HepG2 (cell line): ENCODE measurements around the gene LSM3. TPM values are rescaled to one million over a fixed set of nuclear protein-coding genes. Genes with fewer than 3 reads are reported as not detected.

Source experiments
- ATAC-seq: fragments of 200-7000 bp; cut with Tn5 transposase; 3 replicates; pipeline ENCODE4 v1.9.1; 2020; ENCODE audit warnings: mild to moderate bottlenecking, moderate library complexity
- BruUV-seq: library from RNA; stranded (reverse); fragments of 400-500 nt; replicated peaks from 2 replicates; lab custom pipeline; 2021; lab: Mats Ljungman, UMichigan
- CTCF ChIA-PET: fragments of 300-600 bp; formaldehyde crosslinking; extraction: SDS; loops from one replicate; lab custom pipeline; 2021; ENCODE audit warnings: low total read pairs, inconsistent platforms, low intra/inter-chr PET ratio; lab: Yijun Ruan, JAX
- POLR2A ChIA-PET: fragments of 350-600 bp; sonication (Branson Sonifier 250); formaldehyde crosslinking; loops from one replicate; lab custom pipeline; 2020; ENCODE audit warnings: antibody characterized with exemption, inconsistent platforms; lab: Yijun Ruan, JAX
- DNase-seq: peaks from one replicate; pipeline ENCODE4 v3.0.0-alpha.2; 2015; ENCODE audit warnings: low spot score
- FAIRE-seq: peaks from 3 replicates; lab custom pipeline; 2011; peaks lifted over from hg19 to GRCh38; lab: Jason Lieb, UNC
- H2AFZ ChIP-seq: one replicate; pipeline ENCODE4 v1.6.1; 2011; ENCODE audit warnings: low read length, inconsistent platforms
- H3K27ac ChIP-seq: fragments of 300-600 bp; 3 replicates; pipeline ENCODE4 v1.8.0; 2011; ENCODE audit warnings: mixed run types, mild to moderate bottlenecking, mixed read lengths, low read length, inconsistent platforms; ENCODE audit not compliant: insufficient read depth; ENCODE audit errors: extremely low read length
- H3K27me3 ChIP-seq, 2 experiments: fragments of 200-600 bp in 1 of 2; 2 replicates in 1 of 2; 3 replicates in 1 of 2; pipeline versions ENCODE4 v1.6.0 to v1.8.0; 2011; ENCODE audit warnings: low read length in 2 of 2, mild to moderate bottlenecking in 2 of 2, moderate library complexity in 2 of 2, inconsistent platforms in 1 of 2; ENCODE audit not compliant: insufficient read depth in 2 of 2, control insufficient read depth in 1 of 2
- H3K36me3 ChIP-seq, 2 experiments: fragments of 200-600 bp in 1 of 2; replicated peaks in 1 of 2; 2 replicates in 1 of 2; 3 replicates in 1 of 2; pipeline versions ENCODE4 v1.5.1 to v1.8.0; 2011; ENCODE audit warnings: low read length in 2 of 2, inconsistent platforms in 1 of 2; ENCODE audit not compliant: insufficient read depth in 2 of 2, control insufficient read depth in 1 of 2
- H3K4me1 ChIP-seq: 2 replicates; pipeline ENCODE4 v1.5.1; 2012; ENCODE audit warnings: low read length, inconsistent platforms; ENCODE audit not compliant: insufficient read depth
- H3K4me2 ChIP-seq: 2 replicates; pipeline ENCODE4 v1.6.0; 2011; ENCODE audit warnings: low read depth, low read length, inconsistent platforms
- H3K4me3 ChIP-seq, 3 experiments: fragments of 200-600 bp in 1 of 3; sonication (generic), shearing (Covaris generic) in 1 of 3; replicated peaks in 1 of 3; 2 replicates each; pipeline ENCODE4 v1.5.1; 2011 to 2016; ENCODE audit warnings: low read length in 3 of 3, inconsistent platforms in 2 of 3, low read depth in 2 of 3, mild to moderate bottlenecking in 2 of 3, control low read depth in 1 of 3, mixed read lengths in 1 of 3; ENCODE audit not compliant: insufficient read depth in 1 of 3
- H3K79me2 ChIP-seq: one replicate; pipeline ENCODE4 v1.6.1; 2011; ENCODE audit warnings: low read length, inconsistent platforms; ENCODE audit not compliant: insufficient read depth
- H3K9ac ChIP-seq: 2 replicates; pipeline ENCODE4 v1.6.0; 2011; ENCODE audit warnings: mild to moderate bottlenecking, low read depth, low read length, inconsistent platforms; ENCODE audit not compliant: insufficient read depth
- H3K9me3 ChIP-seq: 2 replicates; pipeline ENCODE4 v1.5.1; 2012; ENCODE audit warnings: mild to moderate bottlenecking, low read length
- H4K20me1 ChIP-seq: 2 replicates; pipeline ENCODE4 v1.6.0; 2011; ENCODE audit warnings: inconsistent platforms, mild to moderate bottlenecking, low read length, moderate library complexity; ENCODE audit not compliant: insufficient read depth
- ATAD3A ChIP-seq: sonication (generic); formaldehyde crosslinking; IDR thresholded peaks from 2 replicates; pipeline ENCODE4 v1.4.0; 2020; ENCODE audit warnings: missing genetic modification reagents
- BATF2 ChIP-seq: sonication (generic); formaldehyde crosslinking; IDR thresholded peaks from 2 replicates; pipeline ENCODE4 v1.8.0; 2022; ENCODE audit warnings: mild to moderate bottlenecking, missing genetic modification reagents, moderate library complexity
- FOXK2 ChIP-seq: fragments of 450-650 bp; IDR thresholded peaks from 2 replicates; pipeline ENCODE4 v1.6.1; 2016
- MIXL1 ChIP-seq: IDR thresholded peaks from 2 replicates; pipeline ENCODE4 v1.6.1; 2016
- NBN ChIP-seq: fragments of 450-650 bp; conservative IDR thresholded peaks from 2 replicates; pipeline ENCODE4 v1.6.1; 2017
- RBAK ChIP-seq: sonication (generic); formaldehyde crosslinking; IDR thresholded peaks from 2 replicates; pipeline ENCODE4 v1.5.1; 2020; ENCODE audit warnings: mild to moderate bottlenecking, missing genetic modification reagents
- SCMH1 ChIP-seq: sonication (generic); formaldehyde crosslinking; IDR thresholded peaks from 2 replicates; pipeline ENCODE4 v1.9.0; 2021; ENCODE audit warnings: missing genetic modification reagents, mild to moderate bottlenecking, borderline replicate concordance
- SYNCRIP ChIP-seq: fragments of 200-400 bp; formaldehyde crosslinking; IDR thresholded peaks from 2 replicates; pipeline ENCODE4 v1.6.1; 2018; ENCODE audit warnings: mild to moderate bottlenecking, low read depth, low read length; ENCODE audit not compliant: insufficient read depth
- TAF15 ChIP-seq: fragments of 200-400 bp; formaldehyde crosslinking; IDR thresholded peaks from one replicate; pipeline ENCODE4 v1.6.1; 2018; ENCODE audit warnings: mild to moderate bottlenecking, low read depth, low read length; ENCODE audit not compliant: poor library complexity, severe bottlenecking
- TCF7L2 ChIP-seq: IDR thresholded peaks from 2 replicates; pipeline ENCODE4 v1.6.1; 2011; ENCODE audit warnings: mild to moderate bottlenecking, low read depth, low read length, moderate library complexity
- YEATS2 ChIP-seq: sonication (generic); formaldehyde crosslinking; IDR thresholded peaks from 2 replicates; pipeline ENCODE4 v1.4.0; 2020; ENCODE audit warnings: missing genetic modification reagents, borderline replicate concordance
- ZMYM4 ChIP-seq: sonication (generic); formaldehyde crosslinking; IDR thresholded peaks from 2 replicates; pipeline ENCODE4 v1.8.1; 2023; ENCODE audit warnings: mild to moderate bottlenecking, missing genetic modification reagents
- ZNF343 ChIP-seq: sonication (generic); formaldehyde crosslinking; IDR thresholded peaks from 2 replicates; pipeline ENCODE4 v1.4.0; 2020; ENCODE audit warnings: mild to moderate bottlenecking, missing genetic modification reagents
- ZNF446 ChIP-seq: sonication (generic); formaldehyde crosslinking; IDR thresholded peaks from 2 replicates; pipeline ENCODE4 v1.5.0; 2020; ENCODE audit warnings: mild to moderate bottlenecking, missing genetic modification reagents
- ZNF704 ChIP-seq: sonication (generic); formaldehyde crosslinking; IDR thresholded peaks from 2 replicates; pipeline ENCODE4 v1.8.1; 2023; ENCODE audit warnings: mild to moderate bottlenecking, inconsistent platforms, moderate library complexity, missing genetic modification reagents, borderline replicate concordance
- ZNF724P ChIP-seq: sonication (generic); formaldehyde crosslinking; IDR thresholded peaks from 2 replicates; pipeline ENCODE4 v1.8.0; 2022; ENCODE audit warnings: missing genetic modification reagents, borderline replicate concordance
- in situ Hi-C: cut with HindIII; loops from 2 replicates; pipeline ENCODE4 v1.10.0; 2017; ENCODE audit warnings: low pct_unique_long_range_greater_than_20kb; ENCODE audit not compliant: extremely low pct_ligation_motif_present
- intact Hi-C: fragments of 100-400 bp; cut with micrococcal nuclease; formaldehyde crosslinking; loops from one replicate; pipeline ENCODE4 v1.10.0; 2022; ENCODE audit not compliant: unreplicated experiment
- polyA plus RNA-seq, 8 experiments: library from polyadenylated mRNA; depleted of rRNA in 3 of 8; stranded (reverse) in 7 of 8; unstranded in 1 of 8; fragments of >200 nt; fragmentation: Illumina TruSeq in 4 of 8; extraction: Trizol in 4 of 8; gene quantifications; 2 replicates each; pipeline versions ENCODE4 v1.2.1 to v1.2.3, GENCODE V29; 2011 to 2016; ENCODE audit warnings: low read depth in 4 of 8, missing spikeins in 1 of 8, mixed read lengths in 1 of 8; ENCODE audit not compliant: insufficient read depth in 1 of 8
- total RNA-seq, 5 experiments: library from RNA; depleted of rRNA; stranded (reverse); fragments of >200 nt; fragmentation: Illumina TruSeq; extraction: Trizol; gene quantifications; 2 replicates each; pipeline ENCODE4 v1.2.3, GENCODE V29; 2016; ENCODE audit warnings: low read depth in 1 of 5
- TF ChIP-seq, protein P1 (sequence below): sonication (generic); formaldehyde crosslinking; IDR thresholded peaks from 2 replicates; pipeline ENCODE4 v1.4.0; 2020; ENCODE audit warnings: missing genetic modification reagents
- TF ChIP-seq, protein P2 (sequence below): sonication (generic); formaldehyde crosslinking; IDR thresholded peaks from 2 replicates; pipeline ENCODE4 v1.4.0; 2020; ENCODE audit warnings: mild to moderate bottlenecking, missing genetic modification reagents

Gene LSM3
- total and polyA plus RNA-seq, 2 of the 13 experiments (the other 11 are each of a cell fraction or from before 2014, with no cell fraction given), result 5.1 to 19.4 TPM

GRCh38 chr3:14218355-14218754, 39.7 kb downstream of the LSM3 start:
- FAIRE-seq (no peak), ATAC-seq (no peak), DNase-seq (no peak)
- H3K27ac ChIP-seq, result no peak overlapping the region
- no peak overlapping the region for H2AFZ ChIP-seq
- POLR2A ChIA-PET, result no interaction called here
- no TSS peak for BruUV-seq
- H3K9me3 ChIP-seq, result no peaks in the 10 kb centered on the region
- H3K9ac ChIP-seq, result no peak overlapping the region
- in situ Hi-C loops, result no loop called here
- intact Hi-C loops, result no loop called here
- no peak overlapping the region for H3K4me3 ChIP-seq
- CTCF ChIA-PET, result no interaction called here
- no peaks in the 10 kb centered on the region for H3K36me3 ChIP-seq
- peaks cover 17% of the 10 kb centered on the region for H3K4me1 ChIP-seq
- no peaks in the 10 kb centered on the region for H4K20me1 ChIP-seq
- no peak overlapping the region for H3K4me2 ChIP-seq
- H3K79me2 ChIP-seq, result no peaks in the 10 kb centered on the region
- no peaks in the 10 kb centered on the region; a peak in 1 of 5 replicates for H3K27me3 ChIP-seq
- TF ChIP-seq ZNF704 (CRISPR knock-in tag) (no peak), ZNF343 (no peak), RBAK (no peak), ATAD3A (CRISPR knock-in tag) (no peak), ZNF724P (no peak), SYNCRIP (no peak), BATF2 (CRISPR knock-in tag) (no peak), ZNF446 (CRISPR knock-in tag) (no peak), SCMH1 (CRISPR knock-in tag) (no peak), ZMYM4 (CRISPR knock-in tag) (no peak), FOXK2 (no peak), TAF15 (no peak), NBN (no peak), YEATS2 (no peak), TCF7L2 (no peak), MIXL1 (no peak)
- TF ChIP-seq, protein P1, sequence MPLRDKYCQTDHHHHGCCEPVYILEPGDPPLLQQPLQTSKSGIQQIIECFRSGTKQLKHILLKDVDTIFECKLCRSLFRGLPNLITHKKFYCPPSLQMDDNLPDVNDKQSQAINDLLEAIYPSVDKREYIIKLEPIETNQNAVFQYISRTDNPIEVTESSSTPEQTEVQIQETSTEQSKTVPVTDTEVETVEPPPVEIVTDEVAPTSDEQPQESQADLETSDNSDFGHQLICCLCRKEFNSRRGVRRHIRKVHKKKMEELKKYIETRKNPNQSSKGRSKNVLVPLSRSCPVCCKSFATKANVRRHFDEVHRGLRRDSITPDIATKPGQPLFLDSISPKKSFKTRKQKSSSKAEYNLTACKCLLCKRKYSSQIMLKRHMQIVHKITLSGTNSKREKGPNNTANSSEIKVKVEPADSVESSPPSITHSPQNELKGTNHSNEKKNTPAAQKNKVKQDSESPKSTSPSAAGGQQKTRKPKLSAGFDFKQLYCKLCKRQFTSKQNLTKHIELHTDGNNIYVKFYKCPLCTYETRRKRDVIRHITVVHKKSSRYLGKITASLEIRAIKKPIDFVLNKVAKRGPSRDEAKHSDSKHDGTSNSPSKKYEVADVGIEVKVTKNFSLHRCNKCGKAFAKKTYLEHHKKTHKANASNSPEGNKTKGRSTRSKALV (CRISPR knock-in tag), result no peak
- TF ChIP-seq, protein P2, sequence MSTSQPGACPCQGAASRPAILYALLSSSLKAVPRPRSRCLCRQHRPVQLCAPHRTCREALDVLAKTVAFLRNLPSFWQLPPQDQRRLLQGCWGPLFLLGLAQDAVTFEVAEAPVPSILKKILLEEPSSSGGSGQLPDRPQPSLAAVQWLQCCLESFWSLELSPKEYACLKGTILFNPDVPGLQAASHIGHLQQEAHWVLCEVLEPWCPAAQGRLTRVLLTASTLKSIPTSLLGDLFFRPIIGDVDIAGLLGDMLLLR (CRISPR knock-in tag), result no peak
